OCI-LY3 (cell line): ENCODE results near the gene SRRM1.

Experiments used
- H2AFZ ChIP-seq: fragments of 200-600, 300-600 bp; shearing (Covaris generic); 2 replicates; pipeline ENCODE4 v1.6.0; 2014; ENCODE audit warnings: antibody characterized with exemption, low read depth, low read length
- H3K27ac ChIP-seq: fragments of 200-600, 300-600 bp; sonication (generic); 2 replicates; pipeline ENCODE4 v1.5.1; 2014; ENCODE audit warnings: mild to moderate bottlenecking, low read length, moderate library complexity, mixed read lengths
- H3K27me3 ChIP-seq: fragments of 200-600, 300-600 bp; sonication (generic); 2 replicates; pipeline ENCODE4 v1.6.1; 2014; ENCODE audit warnings: low read depth, low read length, mixed read lengths
- H3K36me3 ChIP-seq: fragments of 200-600, 300-600 bp; sonication (generic); replicated peaks from 2 replicates; pipeline ENCODE3; 2014; ENCODE audit warnings: low read depth, low read length, mixed read lengths
- H3K4me1 ChIP-seq: fragments of 300-600, 200-600 bp; sonication (generic); 2 replicates; pipeline ENCODE4 v1.6.1; 2014; ENCODE audit warnings: low read length, mixed read lengths
- H3K4me2 ChIP-seq: fragments of 200-600, 300-600 bp; sonication (generic); 2 replicates; pipeline ENCODE4 v1.6.1; 2014; ENCODE audit warnings: low read length, mixed read lengths
- H3K4me3 ChIP-seq: fragments of 300-600, 200-600 bp; sonication (generic); 2 replicates; pipeline ENCODE4 v1.5.1; 2014; ENCODE audit warnings: antibody characterized with exemption, mild to moderate bottlenecking, low read length, moderate library complexity
- H3K79me2 ChIP-seq: fragments of 300-600, 200-600 bp; shearing (Covaris generic); 2 replicates; pipeline ENCODE4 v1.6.1; 2014; ENCODE audit warnings: mild to moderate bottlenecking, low read length, mixed read lengths
- H3K9ac ChIP-seq: fragments of 300-600, 200-600 bp; shearing (Covaris generic); 2 replicates; pipeline ENCODE4 v1.6.0; 2014; ENCODE audit warnings: mild to moderate bottlenecking, low read length, moderate library complexity
- H3K9me3 ChIP-seq: fragments of 200-600, 300-600 bp; shearing (Covaris generic); 2 replicates; pipeline ENCODE4 v1.6.1; 2014; ENCODE audit warnings: low read length, mixed read lengths; ENCODE audit not compliant: insufficient read depth
- H4K20me1 ChIP-seq: fragments of 200-600, 300-600 bp; sonication (generic); 2 replicates; pipeline ENCODE4 v1.6.1; 2016; ENCODE audit warnings: low read length, mixed read lengths; ENCODE audit not compliant: insufficient read depth
- CTCF ChIP-seq: fragments of 200-600, 300-600 bp; sonication (generic); IDR thresholded peaks from 2 replicates; pipeline ENCODE4 v1.5.1; 2014; ENCODE audit warnings: antibody characterized with exemption, low read length, low read depth
- EZH2phosphoT487 ChIP-seq: fragments of 200-600 bp; shearing (Covaris generic); IDR thresholded peaks from 2 replicates; pipeline ENCODE4 v1.6.1; 2018; ENCODE audit warnings: antibody characterized with exemption, mixed run types, low read depth

Gene SRRM1

GRCh38 chr1:24688621-24689195 lies 45.6 kb downstream of the SRRM1 start:
- H4K20me1 ChIP-seq = no peaks in the 10 kb centered on the region
- H3K27me3 ChIP-seq = no peaks in the 10 kb centered on the region
- H3K27ac ChIP-seq = no peak overlapping the region
- no peak overlapping the region; the same call in 1 of the 2 replicates for H2AFZ ChIP-seq
- H3K9ac ChIP-seq = no peak overlapping the region
- H3K79me2 ChIP-seq = no peaks in the 10 kb centered on the region
- H3K4me2 ChIP-seq = peak overlapping the region; percentile 38
- H3K9me3 ChIP-seq = no peaks in the 10 kb centered on the region
- peaks cover 13% of the 10 kb centered on the region; the same call in 1 of the 2 replicates for H3K4me1 ChIP-seq
- H3K36me3 ChIP-seq = no peaks in the 10 kb centered on the region
- H3K4me3 ChIP-seq = no peak overlapping the region; the same call in 1 of the 2 replicates
- TF ChIP-seq EZH2phosphoT487 (no peak), CTCF (peak; percentile 79)

- Histone ChIP-seq H3K4me3 (no peak overlapping the region), H3K4me1 (peaks cover 5% of the 10 kb centered on the region; the same call in 1 of the 2 replicates), H4K20me1 (no peaks in the 10 kb centered on the region)
Measured at GRCh38 chr1:24691051-24691450, 47.9 kb downstream of the SRRM1 start.

GRCh38 chr1:24692351-24692980 lies 49.4 kb downstream of the SRRM1 start:
- Histone ChIP-seq H3K9ac (no peak overlapping the region), H3K9me3 (no peaks in the 10 kb centered on the region), H3K4me1 (peaks cover 9% of the 10 kb centered on the region; the same call in 1 of the 2 replicates), H3K27ac (no peak overlapping the region), H3K27me3 (no peaks in the 10 kb centered on the region), H4K20me1 (no peaks in the 10 kb centered on the region), H2AFZ (no peak overlapping the region), H3K4me3 (no peak overlapping the region), H3K79me2 (no peaks in the 10 kb centered on the region), H3K36me3 (no peaks in the 10 kb centered on the region), H3K4me2 (no peak overlapping the region)
- no peak for TF ChIP-seq EZH2phosphoT487
- no peak for TF ChIP-seq CTCF

More at GRCh38 chr1:24691051-24691450, 47.9 kb downstream of the SRRM1 start:
- H3K4me2 ChIP-seq = no peak overlapping the region
- H3K9me3 ChIP-seq = no peaks in the 10 kb centered on the region
- H3K9ac ChIP-seq = no peak overlapping the region
- H3K36me3 ChIP-seq = no peaks in the 10 kb centered on the region
- no peak overlapping the region for H2AFZ ChIP-seq
- H3K79me2 ChIP-seq = no peaks in the 10 kb centered on the region
- TF ChIP-seq CTCF = no peak
- no peak for TF ChIP-seq EZH2phosphoT487
- no peak overlapping the region for H3K27ac ChIP-seq
- H3K27me3 ChIP-seq = no peaks in the 10 kb centered on the region

- no peak overlapping the region for H2AFZ ChIP-seq
- H3K27ac ChIP-seq = no peak overlapping the region
Measured at GRCh38 chr1:24693827-24694379, 50.8 kb downstream of the SRRM1 start.

More at GRCh38 chr1:24693827-24694379, 50.8 kb downstream of the SRRM1 start:
- Histone ChIP-seq H3K79me2 (no peaks in the 10 kb centered on the region), H3K4me2 (no peak overlapping the region), H3K9ac (no peak overlapping the region), H3K36me3 (no peaks in the 10 kb centered on the region), H3K9me3 (no peaks in the 10 kb centered on the region), H3K27me3 (no peaks in the 10 kb centered on the region), H4K20me1 (no peaks in the 10 kb centered on the region), H3K4me3 (no peak overlapping the region), H3K4me1 (peaks cover 5% of the 10 kb centered on the region; the same call in 1 of the 2 replicates)
- TF ChIP-seq EZH2phosphoT487 = no peak
- TF ChIP-seq CTCF = no peak
